Keratinocyte (primary cell): ENCODE measurements around the gene RAF1. TPM values are rescaled to one million over a fixed set of nuclear protein-coding genes. Genes with fewer than 3 reads are reported as not detected.
A peak's percentile ranks its signal among the peaks of the same experiment; 100 is the strongest.

Experiments
- DNase-seq: peaks from one replicate; pipeline ENCODE4 v3.0.0-alpha.2; 2011; ENCODE audit warnings: low read depth, missing footprints, low spot score
- FAIRE-seq: peaks from 2 replicates; lab custom pipeline; 2011; peaks lifted over from hg19 to GRCh38; lab: Jason Lieb, UNC
- H2AFZ ChIP-seq: 2 replicates; pipeline ENCODE4 v1.6.0; 2012; ENCODE audit warnings: low read length, control low read depth, inconsistent platforms; ENCODE audit not compliant: control insufficient read depth
- H3K27ac ChIP-seq: 2 replicates; pipeline ENCODE4 v1.5.1; 2011; ENCODE audit warnings: low read length; ENCODE audit not compliant: control insufficient read depth, insufficient read depth
- H3K27me3 ChIP-seq: 3 replicates; pipeline ENCODE4 v1.6.0; 2011; ENCODE audit warnings: low read length; ENCODE audit not compliant: control insufficient read depth, insufficient read depth; ENCODE audit errors: extremely low read depth
- H3K36me3 ChIP-seq, 2 experiments: 2 replicates in 1 of 2; 3 replicates in 1 of 2; pipeline ENCODE4 v1.5.1; 2011; ENCODE audit warnings: low read length in 2 of 2, mild to moderate bottlenecking in 1 of 2; ENCODE audit not compliant: control insufficient read depth in 2 of 2, insufficient read depth in 2 of 2; ENCODE audit errors: extremely low read depth in 1 of 2
- H3K4me1 ChIP-seq: 3 replicates; pipeline ENCODE4 v1.5.1; 2011; ENCODE audit warnings: low read length; ENCODE audit not compliant: control insufficient read depth, insufficient read depth; ENCODE audit errors: extremely low read depth
- H3K4me2 ChIP-seq: 3 replicates; pipeline ENCODE4 v1.6.0; 2011; ENCODE audit warnings: low read depth, low read length; ENCODE audit not compliant: control insufficient read depth, insufficient read depth; ENCODE audit errors: extremely low read depth
- H3K4me3 ChIP-seq, 3 experiments: fragments of 200-600 bp in 1 of 3; sonication (generic) in 1 of 3; 2 replicates in 2 of 3; 3 replicates in 1 of 3; pipeline ENCODE4 v1.5.1; 2011 to 2016; ENCODE audit warnings: low read length in 3 of 3, mild to moderate bottlenecking in 3 of 3, control low read depth in 2 of 3, inconsistent platforms in 1 of 3, low read depth in 1 of 3, mixed read lengths in 1 of 3, mixed run types in 1 of 3, moderate library complexity in 1 of 3; ENCODE audit not compliant: control insufficient read depth in 2 of 3, insufficient read depth in 2 of 3; ENCODE audit errors: extremely low read depth in 1 of 3
- H3K79me2 ChIP-seq: 2 replicates; pipeline ENCODE4 v1.6.0; 2012; ENCODE audit warnings: low read length; ENCODE audit not compliant: control insufficient read depth, insufficient read depth
- H3K9ac ChIP-seq: 3 replicates; pipeline ENCODE4 v1.6.0; 2011; ENCODE audit warnings: low read length; ENCODE audit not compliant: control insufficient read depth, insufficient read depth; ENCODE audit errors: extremely low read depth
- H3K9me1 ChIP-seq: 3 replicates; pipeline ENCODE4 v1.6.0; 2011; ENCODE audit warnings: low read length; ENCODE audit not compliant: control insufficient read depth, insufficient read depth; ENCODE audit errors: extremely low read depth
- H3K9me3 ChIP-seq: 2 replicates; pipeline ENCODE4 v1.5.1; 2012; ENCODE audit warnings: low read depth, low read length; ENCODE audit not compliant: control insufficient read depth
- H4K20me1 ChIP-seq: 3 replicates; pipeline ENCODE4 v1.6.0; 2011; ENCODE audit warnings: low read length; ENCODE audit not compliant: control insufficient read depth, insufficient read depth; ENCODE audit errors: extremely low read depth
- EZH2 ChIP-seq: IDR thresholded peaks from one replicate; pipeline ENCODE4 v1.6.1; 2012; ENCODE audit warnings: inconsistent platforms, mild to moderate bottlenecking, low read length, moderate library complexity
- dilution Hi-C: fragments of 300-500 bp; cut with MboI; formaldehyde crosslinking; loops from one replicate; pipeline ENCODE4 v1.7.0; 2020; ENCODE audit warnings: low sequenced_read_pairs; ENCODE audit not compliant: extremely low pct_ligation_motif_present
- polyA plus RNA-seq, 5 experiments: library from polyadenylated mRNA; depleted of rRNA in 3 of 5; stranded (reverse) in 3 of 5; stranded (forward) in 1 of 5; unstranded in 1 of 5; fragments of >200 nt; gene quantifications; 1 replicate in 1 of 5; 2 replicates in 3 of 5; 3 replicates in 1 of 5; pipeline versions ENCODE4 v1.2.1 to v1.2.3, GENCODE V29; 2011 to 2012; ENCODE audit warnings: missing spikeins in 2 of 5, low read depth in 1 of 5, low replicate concordance in 1 of 5
- TF ChIP-seq, protein P1 (sequence below), 3 experiments: IDR thresholded peaks in 1 of 3; conservative IDR thresholded peaks in 1 of 3; optimal IDR thresholded peaks in 1 of 3; 2 replicates in 2 of 3; 3 replicates in 1 of 3; pipeline versions ENCODE3 to v1.5.1; 2011; ENCODE audit warnings: low read length in 3 of 3, mild to moderate bottlenecking in 3 of 3, moderate library complexity in 2 of 3, control low read depth in 1 of 3, inconsistent platforms in 1 of 3; ENCODE audit not compliant: insufficient read depth in 2 of 3; ENCODE audit errors: extremely low read depth in 1 of 3

RAF1 gene
- polyA plus RNA-seq, 1 donor (not counting 4 experiments of a cell fraction or from before 2014, with no cell fraction given) = 80.1 TPM

DNA sequence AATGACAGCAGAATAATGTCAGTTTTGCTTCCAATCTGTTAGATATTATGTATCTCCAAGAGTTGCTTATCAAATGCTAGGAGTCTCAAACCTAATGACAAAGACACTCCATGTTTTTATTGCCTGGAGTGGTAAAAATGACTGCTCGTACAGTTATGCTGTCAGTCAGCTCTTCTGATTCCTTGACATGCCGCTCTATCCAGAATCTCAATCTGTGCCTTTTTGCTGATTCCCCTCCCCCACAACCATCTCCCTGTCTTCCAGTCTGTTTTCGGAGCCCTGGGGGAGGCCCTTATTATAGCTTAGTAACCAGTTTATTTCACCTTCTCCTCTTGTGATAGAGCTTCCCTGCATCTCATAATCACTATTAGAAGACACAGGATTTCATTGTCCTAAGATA lies 104.4 kb downstream of the RAF1 start:
- Histone ChIP-seq H3K9me3 (no peaks in the 10 kb centered on the region), H3K9me1 (no peaks in the 10 kb centered on the region), H3K36me3 (no peaks in the 10 kb centered on the region), H3K79me2 (peaks cover 73% of the 10 kb centered on the region), H2AFZ (no peak overlapping the region), H3K4me3 (no peak overlapping the region), H3K4me1 (peaks cover 22% of the 10 kb centered on the region), H3K4me2 (no peak overlapping the region), H4K20me1 (peaks cover 4% of the 10 kb centered on the region), H3K27ac (no peak overlapping the region), H3K27me3 (no peaks in the 10 kb centered on the region), H3K9ac (no peak overlapping the region)
- TF ChIP-seq EZH2 = no peak
- TF ChIP-seq, protein P1, sequence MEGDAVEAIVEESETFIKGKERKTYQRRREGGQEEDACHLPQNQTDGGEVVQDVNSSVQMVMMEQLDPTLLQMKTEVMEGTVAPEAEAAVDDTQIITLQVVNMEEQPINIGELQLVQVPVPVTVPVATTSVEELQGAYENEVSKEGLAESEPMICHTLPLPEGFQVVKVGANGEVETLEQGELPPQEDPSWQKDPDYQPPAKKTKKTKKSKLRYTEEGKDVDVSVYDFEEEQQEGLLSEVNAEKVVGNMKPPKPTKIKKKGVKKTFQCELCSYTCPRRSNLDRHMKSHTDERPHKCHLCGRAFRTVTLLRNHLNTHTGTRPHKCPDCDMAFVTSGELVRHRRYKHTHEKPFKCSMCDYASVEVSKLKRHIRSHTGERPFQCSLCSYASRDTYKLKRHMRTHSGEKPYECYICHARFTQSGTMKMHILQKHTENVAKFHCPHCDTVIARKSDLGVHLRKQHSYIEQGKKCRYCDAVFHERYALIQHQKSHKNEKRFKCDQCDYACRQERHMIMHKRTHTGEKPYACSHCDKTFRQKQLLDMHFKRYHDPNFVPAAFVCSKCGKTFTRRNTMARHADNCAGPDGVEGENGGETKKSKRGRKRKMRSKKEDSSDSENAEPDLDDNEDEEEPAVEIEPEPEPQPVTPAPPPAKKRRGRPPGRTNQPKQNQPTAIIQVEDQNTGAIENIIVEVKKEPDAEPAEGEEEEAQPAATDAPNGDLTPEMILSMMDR (optimal IDR thresholded peaks at IDR 0.05 in 1 of 3, IDR thresholded peaks at IDR 0.05 in 1 of 3, conservative IDR thresholded peaks at IDR 0.05 in 1 of 3; ENCODE audit: extremely low read depth in 1 of 3, insufficient read depth in 2 of 3, low read length in 3 of 3) = no peak
- dilution Hi-C loops = no loop called here
- DNase-seq (no peak), FAIRE-seq (no peak)

DNA sequence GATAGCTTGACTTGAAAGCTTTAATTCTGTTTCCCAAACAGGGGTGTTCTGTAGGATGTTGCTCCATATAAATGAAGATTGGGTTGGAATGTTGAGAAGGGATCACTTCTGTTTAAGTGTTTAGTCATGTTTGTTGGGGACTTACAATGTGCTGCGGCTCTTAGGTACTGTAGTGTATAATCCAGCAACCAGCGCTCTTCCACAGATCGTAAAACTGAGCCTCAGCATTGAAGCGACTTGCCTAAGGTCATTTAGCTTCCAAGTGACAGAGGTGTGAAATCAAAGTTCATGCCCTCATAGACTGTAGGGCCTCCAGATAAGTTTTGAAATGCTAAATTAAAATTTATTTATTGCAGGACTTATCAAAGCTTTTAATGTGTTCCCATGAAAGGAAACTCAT lies 105.2 kb downstream of the RAF1 start:
- Histone ChIP-seq H3K27me3 (no peaks in the 10 kb centered on the region), H4K20me1 (peaks cover 4% of the 10 kb centered on the region), H3K4me1 (peaks cover 22% of the 10 kb centered on the region), H2AFZ (no peak overlapping the region), H3K27ac (peak overlapping the region; percentile 87), H3K9ac (peak overlapping the region; percentile 94), H3K9me1 (no peaks in the 10 kb centered on the region), H3K9me3 (no peaks in the 10 kb centered on the region), H3K4me3 (peak overlapping the region in 2 of 3 experiments; percentile 80 to 91), H3K4me2 (peak overlapping the region; percentile 88), H3K36me3 (no peaks in the 10 kb centered on the region), H3K79me2 (peaks cover 66% of the 10 kb centered on the region)
- TF ChIP-seq EZH2 = no peak
- TF ChIP-seq, protein P1 (optimal IDR thresholded peaks at IDR 0.05 in 1 of 3, IDR thresholded peaks at IDR 0.05 in 1 of 3, conservative IDR thresholded peaks at IDR 0.05 in 1 of 3; ENCODE audit: extremely low read depth in 1 of 3, insufficient read depth in 2 of 3, low read length in 3 of 3) = no peak
- dilution Hi-C loops = no loop called here
- DNase-seq = no peak
- FAIRE-seq = no peak
